ENCODE measurements around the gene DNAJC5.
"Not testable (repeated sequence)": the region's sequence is repeated elsewhere in the genome, so short reads cannot be mapped to it uniquely, and the experiment has no call there.

Gene DNAJC5

DNA sequence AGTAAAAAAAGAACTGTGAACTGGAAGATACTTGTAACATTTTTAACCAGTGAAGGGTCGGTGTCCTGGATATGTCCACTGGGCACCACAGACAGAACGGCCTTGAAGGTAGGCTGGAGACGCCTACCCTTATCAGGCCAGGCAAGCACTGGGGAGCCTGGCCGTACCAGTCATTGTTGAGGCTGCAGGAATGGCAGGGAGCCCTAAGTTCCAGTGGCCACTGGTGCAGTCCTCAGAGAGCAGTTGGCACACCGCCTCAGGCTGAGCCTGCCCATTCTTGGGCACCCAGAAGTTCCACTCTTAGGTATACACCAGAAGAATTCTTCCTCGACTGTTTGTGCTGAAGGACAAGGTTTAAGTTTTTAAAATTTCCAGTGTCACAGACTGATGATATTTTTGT lies 20.5 kb downstream of the DNAJC5 start:
- DNase-seq = no peak

DNA sequence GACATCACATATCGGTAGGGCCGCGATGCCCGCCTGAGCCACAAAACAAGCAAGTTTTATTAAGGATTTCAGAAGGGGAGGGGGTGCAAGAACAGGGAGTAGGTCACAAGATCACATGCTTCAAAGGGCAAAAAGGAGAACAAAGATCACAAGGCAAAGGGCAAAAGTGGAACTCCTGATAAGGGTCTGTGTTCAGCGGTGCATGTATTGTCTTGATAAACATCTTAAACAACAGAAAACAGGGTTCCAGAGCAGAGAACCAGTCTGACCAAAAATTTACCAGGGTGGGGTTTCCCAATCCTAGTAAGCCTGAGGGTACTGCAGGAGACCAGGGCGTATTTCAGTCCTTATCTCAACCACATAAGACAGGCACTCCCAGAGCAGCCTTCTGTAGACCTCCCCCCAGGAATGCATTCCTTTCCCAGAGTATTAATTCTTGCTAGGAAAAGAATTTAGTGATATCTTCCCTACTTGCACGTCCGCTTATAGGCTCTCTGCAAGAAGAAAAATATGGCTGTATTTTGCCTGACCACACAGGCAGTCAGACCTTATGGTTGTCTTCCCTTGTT lies 21.5 kb downstream of the DNAJC5 start:
- not testable (repeated sequence) for DNase-seq

DNA sequence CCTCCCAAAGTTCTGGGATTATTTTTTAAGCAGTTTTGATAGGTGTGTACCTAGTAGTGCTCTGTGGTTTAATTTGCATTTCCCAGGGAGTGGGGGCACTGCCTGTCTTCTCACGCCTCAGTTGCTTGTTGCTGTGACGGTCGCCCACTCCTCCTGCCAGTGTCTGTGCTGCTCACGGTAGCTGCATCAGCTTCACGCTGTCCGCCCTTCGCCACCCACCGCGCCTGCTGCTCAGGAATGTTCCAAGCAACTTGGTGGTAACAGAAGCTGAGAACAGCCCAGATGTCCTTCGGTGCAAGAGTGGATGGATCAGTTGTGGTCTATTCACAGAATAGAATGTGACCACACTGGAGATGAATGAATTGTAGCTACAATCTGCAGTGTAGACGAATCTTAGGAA lies 22.9 kb downstream of the DNAJC5 start:
- no peak for DNase-seq

DNA sequence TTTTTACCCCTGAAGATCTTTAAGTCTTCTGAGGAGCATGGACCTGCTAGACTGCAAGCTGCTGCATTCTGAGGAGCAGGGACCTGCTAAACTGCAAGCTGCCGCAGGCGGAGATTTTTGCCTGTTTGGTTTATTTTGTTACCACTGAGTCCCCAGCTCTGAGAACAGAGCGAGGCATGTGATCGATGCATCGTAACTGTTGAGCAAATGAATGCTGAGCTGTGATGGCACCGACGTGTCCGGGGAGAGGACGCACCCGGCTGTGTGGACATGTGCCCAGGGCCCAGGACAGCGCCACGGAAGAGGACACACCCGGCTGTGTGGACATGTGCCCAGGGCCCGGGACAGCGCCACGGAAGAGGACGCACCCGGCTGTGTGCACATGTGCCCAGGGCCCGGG lies 24.2 kb downstream of the DNAJC5 start:
- no peak for DNase-seq

DNA sequence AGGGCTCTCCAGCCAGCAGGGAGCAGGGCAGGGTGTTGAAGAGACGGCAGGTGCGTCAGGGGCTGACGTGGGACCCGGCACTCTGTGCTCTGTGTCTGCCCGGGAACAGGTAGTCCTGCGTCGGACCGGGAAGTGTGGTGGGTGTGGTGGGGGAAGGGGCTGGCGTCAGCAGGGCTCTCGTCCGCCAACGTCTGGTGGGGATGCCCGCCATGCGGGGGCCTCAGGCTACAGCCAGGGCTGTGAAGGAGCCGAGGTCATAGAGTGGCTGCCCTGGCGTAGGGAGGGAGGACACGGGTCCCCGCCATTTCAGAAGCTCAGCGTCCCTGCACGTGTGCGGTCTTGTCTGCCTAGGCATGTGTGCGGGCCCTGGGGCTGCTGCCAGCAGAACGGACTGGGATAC lies 25.3 kb downstream of the DNAJC5 start:
- DNase-seq = no peak

DNA sequence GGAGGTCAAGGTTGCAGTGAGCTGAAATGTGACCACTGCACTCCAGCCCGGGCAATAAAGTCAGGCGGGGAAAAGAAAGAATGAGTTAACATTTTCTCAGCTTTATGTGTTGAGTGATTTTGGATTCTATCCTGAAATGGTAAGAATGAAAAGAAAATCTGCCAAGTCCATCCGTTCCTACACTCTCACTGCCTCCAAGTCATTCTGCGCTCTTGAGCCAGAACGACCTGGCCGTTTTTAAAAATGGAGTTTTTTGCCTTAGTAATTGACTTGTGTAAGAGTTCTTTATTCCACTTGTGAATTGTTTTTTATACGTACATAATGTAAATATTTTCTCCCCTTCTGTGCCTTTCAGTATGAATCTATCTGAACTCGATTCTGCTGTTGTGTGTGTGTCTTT lies 28.7 kb downstream of the DNAJC5 start:
- DNase-seq = no peak

DNA sequence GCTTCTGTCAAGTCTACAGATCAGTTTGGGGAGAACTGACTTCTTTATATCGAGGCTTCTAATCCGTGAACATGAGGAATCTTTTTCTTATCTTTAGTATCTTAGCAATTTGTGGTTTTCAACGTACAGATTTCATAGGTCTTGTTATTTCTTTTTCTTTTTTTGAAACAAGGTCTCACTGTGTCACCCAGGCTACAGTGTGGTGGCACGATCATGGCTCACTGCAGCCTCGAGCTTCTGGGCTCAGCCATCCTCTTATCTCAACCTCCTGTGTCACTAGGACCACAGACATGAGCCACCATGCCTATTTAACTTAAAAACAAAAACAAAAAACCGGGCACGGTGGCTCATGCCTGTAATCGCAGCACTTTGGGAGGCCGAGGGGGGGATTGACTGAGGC lies 29.3 kb downstream of the DNAJC5 start:
- DNase-seq = no peak

DNA sequence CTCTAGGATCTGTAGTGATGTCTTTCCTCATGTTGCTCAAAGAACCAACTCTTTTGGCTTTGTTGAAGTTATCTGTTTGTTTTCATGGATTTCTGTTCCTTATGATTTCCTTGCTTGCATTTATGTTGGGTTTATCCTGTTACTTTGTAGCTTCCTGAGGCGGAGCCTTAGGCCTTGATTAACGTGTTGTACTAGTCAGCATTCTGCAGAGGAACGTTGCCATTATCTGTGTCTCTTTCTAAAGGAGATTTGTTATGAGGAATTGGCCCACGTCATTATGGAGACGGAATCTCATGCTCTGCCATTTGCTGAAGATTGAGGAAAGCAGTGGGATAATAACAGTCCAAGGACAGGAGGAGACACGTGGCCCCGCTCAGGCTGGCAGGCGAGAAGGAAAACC lies 31.4 kb downstream of the DNAJC5 start:
- no peak for DNase-seq

DNA sequence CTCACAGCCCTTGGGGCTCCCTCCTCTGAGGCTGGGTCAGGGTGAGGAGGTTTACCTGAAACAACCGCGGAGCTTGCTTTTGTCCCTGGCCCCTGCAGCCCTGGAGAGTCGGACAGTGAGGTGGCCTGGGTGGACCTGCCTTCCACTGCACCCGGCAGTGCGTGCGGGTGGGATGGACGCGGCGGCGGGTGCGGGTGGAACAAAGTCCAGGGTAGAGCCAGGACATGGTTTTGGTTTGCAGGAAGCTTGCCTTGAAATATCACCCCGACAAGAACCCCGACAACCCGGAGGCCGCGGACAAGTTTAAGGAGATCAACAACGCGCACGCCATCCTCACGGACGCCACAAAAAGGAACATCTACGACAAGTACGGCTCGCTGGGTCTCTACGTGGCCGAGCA lies 34.1 kb downstream of the DNAJC5 start:
- no peak for DNase-seq

DNA sequence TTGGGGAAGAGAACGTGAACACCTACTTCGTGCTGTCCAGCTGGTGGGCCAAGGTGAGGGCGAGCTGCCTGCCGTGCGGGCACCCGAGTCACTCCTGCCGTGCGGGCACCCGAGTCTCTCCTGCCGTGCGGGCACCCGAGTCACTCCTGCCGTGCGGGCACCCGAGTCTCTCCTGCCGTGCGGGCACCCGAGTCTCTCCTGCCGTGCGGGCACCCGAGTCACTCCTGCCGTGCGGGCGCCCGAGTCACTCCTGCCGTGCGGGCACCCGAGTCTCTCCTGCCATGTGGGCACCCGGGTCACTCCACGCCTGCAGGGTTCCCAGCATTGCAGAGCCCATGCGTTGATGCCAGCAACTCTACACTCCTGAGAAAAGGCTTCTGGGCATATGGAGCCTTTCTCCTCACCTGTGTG lies 34.6 kb downstream of the DNAJC5 start:
- DNase-seq = not testable (repeated sequence)

DNA sequence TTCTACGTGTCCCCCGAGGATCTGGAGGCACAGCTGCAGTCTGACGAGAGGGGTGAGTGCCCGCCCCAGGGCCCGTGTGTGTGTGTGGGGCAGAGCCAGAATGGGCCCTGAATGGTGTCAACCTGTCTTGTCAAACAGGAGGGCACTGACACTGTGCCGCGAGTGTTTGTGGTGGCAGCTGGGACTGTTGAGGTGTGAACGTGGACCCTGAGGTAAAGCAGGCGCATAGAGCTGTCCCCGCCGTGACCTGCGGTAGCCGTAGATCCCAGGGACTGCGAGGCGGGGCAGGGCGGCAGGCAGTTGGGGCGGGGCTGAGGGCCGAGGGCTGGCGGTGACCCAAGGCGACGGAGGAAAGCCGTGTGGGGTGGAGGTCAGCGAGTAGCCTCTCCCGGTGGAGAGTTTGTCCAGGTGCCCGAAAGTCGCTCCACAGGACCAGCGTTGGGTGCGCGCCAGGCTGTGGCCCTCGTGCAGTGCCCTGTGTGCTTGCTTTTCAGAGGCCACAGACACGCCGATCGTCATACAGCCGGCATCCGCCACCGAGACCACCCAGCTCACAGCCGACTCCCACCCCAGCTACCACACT lies 36.1 kb downstream of the DNAJC5 start:
- no peak for DNase-seq

DNA sequence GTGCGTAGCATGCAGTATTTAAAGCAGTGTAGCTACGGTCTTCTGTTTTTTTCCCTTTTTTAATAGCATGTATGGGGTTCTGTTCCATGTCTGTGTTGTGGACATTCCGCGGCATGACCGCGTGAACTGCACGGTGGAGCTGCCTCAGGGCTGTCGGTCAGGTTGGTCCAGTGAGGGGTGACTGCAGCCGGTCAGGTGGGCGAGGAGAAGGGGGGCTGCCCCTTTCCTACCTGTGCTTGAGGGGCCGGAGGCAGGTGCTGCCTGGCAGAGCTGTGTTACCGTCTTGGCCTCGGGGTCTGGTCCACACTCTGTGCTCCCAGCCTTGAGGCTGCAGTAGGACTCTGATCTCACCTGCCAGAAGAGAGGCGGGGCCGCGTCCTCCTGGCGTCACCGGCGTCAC lies 36.8 kb downstream of the DNAJC5 start:
- DNase-seq = no peak

DNA sequence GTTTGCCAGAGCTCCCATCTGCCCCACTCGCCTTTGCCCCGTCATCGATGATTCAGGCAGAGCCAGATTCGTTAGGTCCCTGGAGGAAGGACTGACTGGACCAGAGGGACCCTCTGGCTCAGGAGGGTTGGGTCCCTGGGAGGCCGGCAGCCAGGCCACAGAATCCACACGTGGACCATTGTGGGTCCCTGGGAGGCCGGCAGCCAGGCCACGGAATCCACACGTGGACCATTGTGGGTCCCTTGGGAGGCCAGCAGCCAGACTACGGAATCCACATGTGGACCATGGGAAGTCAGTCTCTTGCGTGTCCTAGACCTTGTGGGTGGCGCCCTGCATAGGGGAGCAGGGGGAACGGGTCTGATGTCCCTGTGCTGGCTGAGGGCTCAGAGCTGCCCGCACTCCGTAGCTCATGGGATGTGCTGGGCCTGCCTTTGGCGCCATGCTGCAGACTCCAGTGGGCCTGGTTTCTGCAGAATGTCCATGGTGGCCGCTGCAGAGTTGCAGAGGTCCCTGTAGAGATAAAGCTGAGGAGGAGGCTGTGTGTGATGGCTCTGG lies 37.8 kb downstream of the DNAJC5 start:
- no peak for DNase-seq

DNA sequence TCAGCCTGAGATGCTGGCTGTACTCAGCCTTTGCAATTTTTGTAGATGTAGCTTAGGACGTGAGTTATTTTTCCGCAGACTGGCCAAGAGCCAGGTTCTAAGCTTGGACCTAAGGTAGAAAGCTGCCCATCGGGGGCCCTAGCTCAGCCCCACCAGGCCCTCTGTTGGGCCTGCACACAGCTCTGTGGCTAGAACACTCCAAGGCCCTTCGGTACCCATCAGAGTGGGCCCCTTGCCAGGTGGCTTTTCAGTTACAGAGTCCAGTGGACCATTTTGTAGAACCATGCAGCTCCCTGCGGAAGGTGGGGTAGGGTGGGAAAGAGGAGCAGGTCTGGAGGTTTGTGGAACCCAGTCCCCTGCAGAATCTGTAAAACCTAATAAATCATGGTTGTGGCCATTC lies 38.7 kb downstream of the DNAJC5 start:
- DNase-seq = no peak

DNA sequence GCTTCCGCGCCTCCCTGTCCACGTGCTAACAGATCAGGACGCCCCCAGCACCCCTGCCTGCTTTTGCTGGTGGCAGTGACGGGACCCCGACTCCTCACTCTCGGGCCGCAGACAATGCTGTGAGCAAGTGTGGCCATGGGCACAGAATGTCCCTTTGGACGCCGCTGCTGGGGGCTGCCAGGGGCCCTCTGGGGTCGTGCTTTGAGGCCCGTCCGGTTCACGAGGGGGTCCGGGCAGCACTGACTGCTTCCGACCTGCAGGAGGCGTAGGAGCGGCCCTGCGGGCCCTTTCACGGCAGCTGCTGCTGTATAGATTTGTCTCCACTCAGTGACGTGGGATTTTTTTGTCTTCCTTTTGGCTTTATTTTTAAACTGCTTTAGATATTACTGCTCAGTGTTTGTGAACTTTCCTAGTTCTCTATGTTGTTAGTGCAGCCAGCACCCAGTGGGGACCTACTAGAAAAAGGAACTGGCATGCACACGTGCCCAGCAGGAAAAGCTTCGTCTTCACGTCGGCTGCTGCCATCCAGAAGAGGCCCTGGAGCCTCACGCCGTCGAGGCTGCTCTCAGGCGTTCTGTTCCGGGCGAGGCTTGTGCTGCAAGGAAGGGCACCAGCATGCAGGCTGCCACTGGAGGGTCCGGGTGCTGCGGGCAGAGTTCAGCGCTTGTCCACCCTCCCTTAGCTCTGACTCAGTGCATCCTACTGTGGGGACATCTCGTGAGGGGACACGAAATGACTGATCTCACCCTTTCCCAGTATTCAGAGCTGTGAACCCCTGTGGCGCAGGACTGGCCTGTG lies 39.5 kb downstream of the DNAJC5 start:
- DNase-seq = no peak

DNA sequence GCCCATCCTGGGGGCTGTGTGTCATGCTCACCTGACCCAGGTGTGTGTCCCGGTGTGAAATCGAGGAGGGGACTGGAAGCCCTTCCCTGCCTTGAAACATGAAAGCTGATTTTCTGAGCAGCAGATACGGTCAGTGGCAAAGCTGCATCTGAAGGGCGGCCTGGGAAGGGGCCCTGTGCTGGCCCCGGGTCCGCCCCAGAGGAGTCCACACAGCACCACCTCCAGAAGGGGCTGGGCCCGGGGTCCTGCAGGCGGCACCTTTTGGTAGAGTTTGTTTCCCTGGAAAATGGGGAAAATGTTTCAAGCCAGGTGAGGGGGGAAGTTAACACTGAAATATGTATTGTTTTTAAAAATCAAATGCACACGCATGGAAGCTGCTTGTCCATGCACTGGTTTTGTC lies 40.5 kb downstream of the DNAJC5 start:
- DNase-seq = no peak

DNA sequence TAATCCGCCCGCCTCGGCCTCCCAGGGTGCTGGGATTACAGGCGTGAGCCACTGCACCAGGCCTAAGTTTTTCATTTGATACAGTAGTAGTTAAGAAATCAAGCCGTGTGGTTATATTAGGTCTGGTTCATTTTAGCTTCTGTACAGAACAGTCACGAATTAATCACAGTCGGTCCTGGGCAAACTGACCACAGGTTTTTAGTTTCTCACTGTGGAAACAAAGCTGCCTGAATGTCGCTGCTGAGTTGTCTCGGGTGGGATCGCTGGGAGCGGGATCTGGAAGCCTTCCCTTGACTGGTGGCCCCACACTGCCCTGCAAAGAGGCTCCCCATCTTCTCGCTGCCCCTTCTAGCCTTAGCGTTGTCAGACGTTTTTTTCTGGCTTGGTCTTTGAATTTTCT lies 42.7 kb downstream of the DNAJC5 start:
- no peak for DNase-seq

DNA sequence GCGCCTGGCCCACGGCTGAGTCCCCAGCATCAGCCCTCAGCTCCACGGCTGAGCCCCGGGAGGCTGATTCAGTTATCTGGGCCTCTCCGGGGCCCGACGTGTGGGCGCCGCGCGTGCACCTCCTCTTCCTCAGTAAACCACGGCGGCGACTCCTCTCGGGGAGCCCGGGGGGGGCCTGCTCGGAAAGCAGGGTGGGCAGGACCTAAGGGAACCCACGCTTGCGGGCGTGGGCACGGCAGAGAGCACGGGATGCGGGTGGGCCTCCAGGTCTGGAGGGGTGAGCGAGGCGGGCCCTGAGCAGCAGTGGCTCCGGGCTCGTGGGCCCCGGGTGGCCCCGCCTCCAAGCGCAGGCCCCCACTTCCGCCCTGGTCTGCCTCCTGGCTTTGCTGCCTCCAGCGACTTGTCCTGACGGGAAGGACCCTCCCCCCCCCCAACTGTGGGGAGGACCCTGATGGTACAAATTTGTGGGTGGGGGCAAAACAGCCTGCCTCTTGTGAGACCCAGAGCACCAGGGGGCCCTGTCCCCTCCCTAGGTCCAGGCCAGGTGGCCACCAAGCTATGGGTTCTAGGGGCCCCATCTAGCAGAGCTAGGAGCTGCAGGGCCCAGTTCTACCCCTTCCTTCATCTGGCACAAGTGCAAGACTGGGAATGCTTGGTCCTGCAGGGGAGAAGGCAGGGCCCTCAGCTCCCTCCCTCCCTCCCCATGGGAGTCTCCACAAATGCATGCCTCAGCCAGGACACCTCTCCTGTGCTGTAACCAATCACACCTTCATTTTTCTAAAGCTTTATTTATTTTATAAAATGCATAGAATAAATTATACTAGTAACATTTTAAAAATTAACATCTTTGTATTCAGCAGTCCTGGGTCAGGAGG lies 44.4 kb downstream of the DNAJC5 start:
- no peak for DNase-seq

DNA sequence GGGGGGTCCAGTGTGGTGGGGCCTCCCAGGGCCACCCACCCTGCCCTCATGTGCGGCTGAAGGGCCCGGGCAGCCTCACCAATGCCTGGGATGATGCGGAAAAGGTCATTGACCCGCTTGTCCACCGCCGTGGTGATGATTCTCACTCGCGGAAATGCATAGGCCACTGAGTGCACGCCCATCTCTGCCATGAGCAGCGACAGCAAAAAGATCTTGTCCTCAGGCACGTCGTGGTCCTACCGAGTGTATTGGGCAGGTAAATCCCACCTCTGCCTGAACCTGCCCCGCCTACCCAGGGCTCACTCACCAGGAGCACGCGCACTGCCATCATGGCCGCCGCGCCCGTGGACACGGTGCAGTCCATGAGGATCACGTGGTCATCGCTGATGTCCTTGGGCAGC lies 45.1 kb downstream of the DNAJC5 start:
- no peak for DNase-seq

DNA sequence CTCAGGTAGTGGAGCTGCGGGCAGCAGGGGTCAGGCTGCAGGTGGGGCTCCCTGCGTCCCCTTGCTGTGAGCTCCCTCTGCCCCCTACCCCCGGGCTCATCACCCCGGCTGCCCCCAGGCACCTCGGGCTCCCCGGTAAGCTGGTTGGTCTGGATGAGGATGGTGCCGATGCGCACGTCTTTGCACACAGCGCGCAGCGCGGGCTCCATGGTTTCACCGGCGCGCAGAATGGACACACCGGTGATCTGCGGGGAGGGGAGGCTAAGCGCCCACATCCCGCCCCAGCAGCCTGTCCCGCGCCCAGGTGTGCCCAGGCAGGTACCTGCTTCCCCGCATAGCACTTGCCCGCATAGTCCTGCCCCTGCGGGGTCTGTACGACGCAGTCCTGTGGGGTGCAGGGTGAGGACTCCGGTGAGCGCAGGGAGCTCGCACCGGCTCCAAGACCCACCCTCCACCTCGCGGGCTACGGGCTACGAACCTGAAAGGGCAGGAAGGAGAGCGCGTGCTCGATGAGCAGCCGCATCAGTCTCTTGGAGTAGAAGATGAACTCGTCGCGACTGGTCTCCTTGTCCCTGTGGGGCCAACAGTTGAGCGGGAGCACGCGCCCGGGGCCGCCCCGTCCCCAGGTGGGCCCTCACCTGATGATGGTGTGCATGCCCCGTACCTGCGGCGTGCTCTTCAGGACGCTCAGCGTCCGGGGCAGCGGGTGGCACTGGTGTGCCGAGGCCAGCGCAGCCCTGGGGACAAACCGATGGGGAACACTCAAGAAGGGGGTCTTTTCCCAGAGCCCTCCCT lies 45.7 kb downstream of the DNAJC5 start:
- DNase-seq = no peak

DNA sequence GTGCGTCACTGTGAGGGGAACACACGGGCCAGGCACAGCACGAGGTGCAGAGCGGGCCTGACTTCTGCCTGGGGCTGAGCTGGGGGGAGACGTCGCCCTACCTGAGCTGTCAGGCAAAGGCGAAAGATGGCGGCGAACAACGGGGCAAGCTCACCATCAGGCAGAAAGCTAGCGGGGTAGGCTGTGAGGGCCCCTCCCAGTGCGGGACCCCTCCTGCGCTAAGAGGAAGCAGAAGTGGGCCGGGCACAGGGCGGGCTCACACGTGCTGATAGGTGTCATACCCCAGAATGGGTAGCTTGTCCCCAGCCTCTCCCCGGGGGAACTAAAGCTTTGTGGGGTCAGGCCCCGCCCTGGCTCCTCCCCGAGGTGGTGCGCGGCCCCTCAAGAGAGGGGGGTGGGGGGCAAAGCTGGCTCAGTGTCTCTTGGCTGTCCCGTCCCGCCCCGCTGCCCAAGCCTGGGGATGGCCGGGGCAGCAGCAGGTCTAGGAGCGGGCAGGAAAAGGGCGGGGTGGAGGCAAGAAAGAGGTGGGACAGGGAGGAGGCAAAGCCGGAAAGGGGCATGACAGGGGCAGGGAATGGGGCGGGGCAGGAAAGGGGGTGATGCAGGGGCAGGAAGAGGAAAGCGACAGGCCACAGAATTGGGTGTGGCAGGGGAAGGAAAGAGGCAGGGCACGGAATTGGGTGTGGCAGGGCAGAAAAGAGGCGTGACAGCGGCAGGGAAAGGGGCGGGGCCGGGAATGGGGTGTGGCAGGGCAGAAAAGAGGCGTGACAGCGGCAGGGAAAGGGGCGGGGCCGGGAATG lies 46.6 kb downstream of the DNAJC5 start:
- no peak for DNase-seq

Measured in NCI-H2171 (cell line).